Activated CD4-positive, alpha-beta T cell treated with anti-CD3 and anti-CD28 coated beads, Interleukin-2, amount 50 U/mL, for 48 hours (primary cell): ENCODE results near the gene SCFD1.
"Not testable (repeated sequence)": the region's sequence is repeated elsewhere in the genome, so short reads cannot be mapped to it uniquely, and the experiment has no call there.

Experiments used
- DNase-seq, 2 experiments: peaks; one replicate each; pipeline ENCODE4 v3.0.0-alpha.2; 2020

The SCFD1 gene

GRCh38 chr14:30621940-30622830, at the start of gene SCFD1:
Gene SCFD1 (plus strand): TSS chr14:30622319. CDS start chr14:30622339, 20 bp downstream.
- DNase-seq: peak; percentile 93 to 94

- no peak for DNase-seq
Observed at GRCh38 chr14:30572771-30573170, 49.3 kb upstream of the SCFD1 start.

GRCh38 chr14:30573226-30573814, 48.8 kb upstream of the SCFD1 start:
- no peak for DNase-seq

GRCh38 chr14:30573966-30574365, 48.2 kb upstream of the SCFD1 start:
- no peak for DNase-seq

- not testable (repeated sequence) for DNase-seq
Observed at GRCh38 chr14:30574777-30575176, 47.3 kb upstream of the SCFD1 start.

- not testable (repeated sequence) for DNase-seq
Observed at GRCh38 chr14:30576333-30576732, 45.8 kb upstream of the SCFD1 start.

- DNase-seq: no peak
Observed at GRCh38 chr14:30580616-30581282, 41.4 kb upstream of the SCFD1 start.

GRCh38 chr14:30581283-30581625, 40.9 kb upstream of the SCFD1 start:
- no peak for DNase-seq

- DNase-seq: no peak
Observed at GRCh38 chr14:30582376-30582775, 39.7 kb upstream of the SCFD1 start.

GRCh38 chr14:30584058-30584630, 38.0 kb upstream of the SCFD1 start:
- DNase-seq: no peak

GRCh38 chr14:30585204-30585603, 36.9 kb upstream of the SCFD1 start:
- no peak for DNase-seq

- no peak for DNase-seq
Observed at GRCh38 chr14:30587141-30587540, 35.0 kb upstream of the SCFD1 start.

GRCh38 chr14:30588873-30589272, 33.2 kb upstream of the SCFD1 start:
- no peak for DNase-seq

GRCh38 chr14:30596935-30597334, 25.2 kb upstream of the SCFD1 start:
- no peak for DNase-seq

GRCh38 chr14:30597504-30597903, 24.6 kb upstream of the SCFD1 start:
- no peak for DNase-seq

- no peak for DNase-seq
Observed at GRCh38 chr14:30600922-30601918, 20.9 kb upstream of the SCFD1 start.

- DNase-seq: no peak
Observed at GRCh38 chr14:30603402-30603801, 18.7 kb upstream of the SCFD1 start.

- not testable (repeated sequence) for DNase-seq
Observed at GRCh38 chr14:30604696-30605095, 17.4 kb upstream of the SCFD1 start.

GRCh38 chr14:30607156-30607780, 14.9 kb upstream of the SCFD1 start:
- no peak for DNase-seq

GRCh38 chr14:30608533-30609006, 13.5 kb upstream of the SCFD1 start:
- DNase-seq: no peak

- DNase-seq: peak in 1 of 2 experiments; percentile 13
Observed at GRCh38 chr14:30610787-30611343, 11.3 kb upstream of the SCFD1 start.
